GM19438 (cell line): Measurements from ENCODE around the gene CALML3.
"Not testable (repeated sequence)": the region's sequence is repeated elsewhere in the genome, so short reads cannot be mapped to it uniquely, and the experiment has no call there.

ENCODE experiments used
- ATAC-seq: cut with Tn5 transposase; IDR thresholded peaks from one replicate; pipeline ENCODE4 v1.9.1; 2021; ENCODE audit warnings: low read depth; ENCODE audit not compliant: unreplicated experiment

The CALML3 gene

DNA sequence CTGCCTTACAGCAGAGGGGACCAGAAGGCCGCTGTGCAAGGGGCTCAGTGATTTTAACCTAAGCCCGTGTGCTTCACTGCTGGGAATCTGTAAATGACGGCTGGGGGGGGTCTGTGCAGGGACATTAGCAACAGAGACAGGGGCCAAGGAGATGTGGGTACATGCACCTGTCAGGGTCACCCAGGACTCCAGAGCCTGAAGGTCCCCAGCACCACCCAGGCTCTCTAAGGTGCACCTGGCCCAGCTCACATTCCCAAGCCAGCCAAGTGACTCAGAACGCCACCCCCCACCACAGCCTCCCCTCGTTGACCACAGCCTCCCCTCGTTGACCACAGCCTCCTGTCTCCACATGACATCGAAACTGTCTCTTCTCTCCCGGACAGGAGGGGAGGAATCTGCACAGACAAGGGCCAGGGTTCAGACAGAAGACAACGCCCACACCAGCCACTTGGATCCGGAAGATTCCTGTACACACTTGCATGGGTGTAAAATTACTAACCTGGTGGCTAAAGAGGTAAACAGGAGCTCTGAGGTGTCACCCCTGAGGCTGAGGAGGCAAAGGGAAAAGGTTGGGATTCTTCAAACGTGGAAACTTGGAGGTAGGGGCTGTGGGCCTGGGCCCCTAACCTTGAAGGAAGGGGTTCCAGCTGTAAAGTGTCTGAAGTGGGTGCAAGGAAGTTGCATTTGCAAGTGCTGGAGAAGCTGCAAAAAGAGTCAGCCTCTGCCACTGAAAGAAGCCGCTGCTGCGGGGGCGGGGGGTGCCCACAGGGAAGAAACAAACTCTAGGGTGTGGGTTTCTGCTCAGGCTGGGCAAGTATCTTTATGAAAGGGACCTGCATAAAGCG lies 27.0 kb downstream of the CALML3 start:
- ATAC-seq: no peak

DNA sequence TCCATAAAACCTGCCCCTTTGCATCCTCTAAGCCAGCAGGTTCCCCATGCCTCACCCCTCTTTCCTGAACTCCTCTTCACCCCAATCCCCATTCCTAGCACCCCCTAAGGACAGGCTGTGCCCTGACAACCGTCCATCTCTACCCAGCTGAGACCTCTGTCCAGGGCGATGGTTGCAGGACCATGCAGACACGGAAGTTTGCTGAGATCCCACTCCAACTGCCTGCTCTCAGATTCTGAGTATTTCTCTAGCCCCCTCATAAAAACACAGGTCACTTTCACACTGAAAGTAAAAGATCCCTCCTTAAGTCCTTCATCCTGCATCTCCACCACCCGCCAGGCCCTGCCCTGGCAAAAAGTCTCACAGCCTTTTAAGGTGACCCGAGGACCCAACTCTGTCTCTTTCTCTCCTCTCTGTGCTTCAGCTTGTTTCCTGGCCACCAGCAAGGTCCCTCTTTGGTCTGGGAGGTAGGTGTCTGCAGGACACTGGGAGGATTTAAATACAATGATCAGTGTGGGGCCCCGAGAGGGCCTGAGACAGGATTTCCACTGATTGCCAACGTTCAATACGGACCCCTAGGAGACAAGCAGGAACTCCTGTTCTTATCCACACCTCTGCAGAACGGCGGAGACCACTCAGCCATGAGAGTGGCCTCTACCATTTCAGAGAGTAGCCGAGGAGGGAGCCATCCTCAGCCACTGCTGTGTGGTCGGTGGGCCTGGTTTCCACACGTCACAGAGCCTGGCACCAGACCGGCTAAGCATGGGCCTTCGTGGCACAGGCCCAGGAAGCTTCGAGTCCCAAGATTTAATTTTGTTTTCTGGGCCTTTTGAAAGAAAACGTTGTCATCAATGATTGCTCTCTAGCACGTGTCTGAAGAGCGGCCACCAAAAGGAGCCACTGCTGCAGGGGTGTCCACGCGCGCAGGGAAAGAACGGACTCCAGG lies 27.9 kb downstream of the CALML3 start:
- no peak for ATAC-seq

DNA sequence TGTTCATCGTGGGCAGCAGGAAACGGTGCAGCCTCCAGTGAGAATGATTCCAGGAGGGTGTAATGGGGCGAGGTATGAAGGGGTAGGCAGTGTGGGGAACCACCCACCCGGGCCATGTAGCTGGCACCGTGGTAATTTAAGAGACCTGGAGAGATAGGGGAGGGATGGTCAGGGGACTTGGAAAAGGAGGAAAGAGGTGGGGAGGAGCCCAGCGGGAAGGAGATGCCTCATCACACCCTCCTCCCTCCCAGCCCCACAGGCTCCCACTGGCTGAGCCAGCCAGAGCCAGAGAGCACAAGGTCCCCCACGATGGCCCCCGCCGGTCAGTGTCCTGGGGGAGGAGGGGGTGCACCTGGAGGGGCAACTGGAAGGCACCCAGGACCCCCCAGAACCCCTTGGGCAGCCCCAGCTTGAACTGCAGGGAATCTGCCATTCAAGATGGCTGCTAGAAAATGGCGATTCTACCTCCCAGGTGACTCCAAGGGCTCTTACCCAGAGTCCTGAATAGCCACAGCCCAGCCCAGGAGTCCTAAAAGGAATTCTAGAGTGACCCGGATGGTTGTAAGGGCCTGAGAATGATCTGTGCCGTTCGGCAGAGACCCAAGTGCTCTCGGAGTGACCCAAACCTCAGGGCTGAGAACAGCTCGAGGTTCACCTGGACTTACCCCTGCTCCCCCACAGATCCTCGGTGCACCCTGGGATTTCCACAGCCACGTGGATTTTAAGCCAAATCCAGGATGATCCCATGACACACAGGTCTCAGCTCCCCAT lies 28.8 kb downstream of the CALML3 start:
- ATAC-seq: no peak

DNA sequence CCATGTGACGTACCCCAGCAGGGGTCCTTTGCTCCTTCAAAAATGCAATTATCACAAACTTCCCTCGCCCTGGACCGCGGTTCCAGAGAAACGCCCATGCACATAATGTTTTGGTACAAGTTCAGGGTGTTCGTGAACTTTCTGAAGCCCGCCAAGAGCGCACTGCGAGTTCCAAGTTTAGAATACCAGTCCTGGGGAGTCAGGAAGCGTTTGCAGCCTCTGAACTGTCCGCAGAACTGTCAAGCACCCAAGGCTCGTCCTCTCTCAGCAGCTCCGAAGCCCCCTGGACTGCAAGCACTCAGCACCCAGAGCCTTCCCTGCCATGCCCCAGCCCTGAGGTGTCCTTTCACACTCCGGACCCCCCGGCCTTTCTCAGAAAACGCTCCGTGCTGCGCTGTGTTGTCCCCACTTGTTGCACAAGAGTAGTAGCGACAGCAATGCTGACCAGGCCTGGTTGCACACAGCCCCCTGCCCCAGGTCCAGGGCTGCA lies 30.3 kb downstream of the CALML3 start:
- ATAC-seq: no peak

DNA sequence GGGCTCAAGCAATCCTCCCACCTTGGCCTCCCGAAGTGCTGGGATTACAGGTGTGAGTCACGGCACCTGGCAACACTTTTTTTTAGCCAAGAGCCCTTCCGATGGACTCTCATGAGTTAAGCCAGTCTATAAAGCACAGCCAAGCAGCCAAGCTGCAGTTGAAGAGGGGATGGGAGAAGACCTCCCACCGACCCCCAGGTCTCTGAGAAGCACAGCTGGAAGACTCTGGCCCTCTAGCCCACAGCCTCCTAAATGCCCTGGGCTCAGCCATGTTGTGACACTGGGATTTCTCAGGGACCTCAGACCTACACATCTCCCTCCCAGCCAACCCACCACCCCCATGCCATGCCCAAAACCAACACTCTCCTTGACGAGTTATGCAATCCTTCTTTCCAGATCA lies 31.1 kb downstream of the CALML3 start:
- no peak for ATAC-seq

DNA sequence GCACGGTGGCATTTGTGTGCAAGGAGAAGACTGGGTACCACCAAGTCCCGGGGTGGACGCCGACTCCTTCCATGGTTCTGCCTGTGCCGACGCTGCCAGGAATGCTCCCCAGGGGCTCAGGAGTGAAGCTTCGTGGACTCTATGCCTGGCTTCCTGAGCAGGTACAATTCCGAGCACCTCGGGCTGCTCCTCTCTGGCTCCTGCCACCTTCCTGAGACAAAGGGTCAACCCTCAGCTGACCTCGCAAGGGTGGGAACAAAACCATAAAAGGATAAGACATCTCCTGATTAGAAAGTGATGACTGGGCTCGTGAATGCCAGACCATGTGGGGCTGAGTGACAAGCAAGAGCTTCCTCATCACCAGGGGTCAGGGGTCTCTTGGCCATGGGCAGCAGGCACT lies 31.8 kb downstream of the CALML3 start:
- no peak for ATAC-seq

DNA sequence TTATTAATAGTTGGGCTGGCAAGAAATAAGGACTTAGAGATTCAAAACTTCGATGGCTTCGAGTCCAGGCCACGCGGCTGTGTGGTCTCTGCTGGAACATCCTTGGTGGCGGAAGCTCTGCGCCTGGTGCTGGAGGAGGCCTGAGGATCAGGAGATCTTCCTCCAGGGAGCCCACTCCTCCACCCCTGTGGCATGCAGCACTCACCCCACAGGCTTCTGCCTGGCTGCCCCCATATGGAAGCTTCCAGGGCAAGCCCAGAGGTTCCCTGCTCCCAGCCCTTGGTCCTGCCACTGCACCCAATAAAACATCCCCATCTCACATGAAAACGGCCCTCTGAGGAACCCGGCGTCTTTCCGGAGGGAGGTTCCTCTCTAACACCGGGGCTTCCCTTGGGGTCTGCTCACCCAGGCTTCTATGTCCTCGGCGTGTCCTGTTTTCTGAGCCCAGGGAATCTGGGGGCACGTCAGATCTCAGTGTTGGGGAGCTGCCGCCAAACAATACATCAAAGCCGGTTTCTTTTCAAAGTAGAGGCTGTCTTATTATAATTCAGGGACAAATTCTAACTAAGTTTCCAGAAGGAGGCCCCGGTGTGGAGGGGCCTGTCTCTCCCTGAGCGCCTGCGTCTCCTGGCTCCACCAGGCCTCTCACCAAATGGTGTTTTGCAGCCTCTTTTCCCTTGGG lies 32.4 kb downstream of the CALML3 start:
- no peak for ATAC-seq

DNA sequence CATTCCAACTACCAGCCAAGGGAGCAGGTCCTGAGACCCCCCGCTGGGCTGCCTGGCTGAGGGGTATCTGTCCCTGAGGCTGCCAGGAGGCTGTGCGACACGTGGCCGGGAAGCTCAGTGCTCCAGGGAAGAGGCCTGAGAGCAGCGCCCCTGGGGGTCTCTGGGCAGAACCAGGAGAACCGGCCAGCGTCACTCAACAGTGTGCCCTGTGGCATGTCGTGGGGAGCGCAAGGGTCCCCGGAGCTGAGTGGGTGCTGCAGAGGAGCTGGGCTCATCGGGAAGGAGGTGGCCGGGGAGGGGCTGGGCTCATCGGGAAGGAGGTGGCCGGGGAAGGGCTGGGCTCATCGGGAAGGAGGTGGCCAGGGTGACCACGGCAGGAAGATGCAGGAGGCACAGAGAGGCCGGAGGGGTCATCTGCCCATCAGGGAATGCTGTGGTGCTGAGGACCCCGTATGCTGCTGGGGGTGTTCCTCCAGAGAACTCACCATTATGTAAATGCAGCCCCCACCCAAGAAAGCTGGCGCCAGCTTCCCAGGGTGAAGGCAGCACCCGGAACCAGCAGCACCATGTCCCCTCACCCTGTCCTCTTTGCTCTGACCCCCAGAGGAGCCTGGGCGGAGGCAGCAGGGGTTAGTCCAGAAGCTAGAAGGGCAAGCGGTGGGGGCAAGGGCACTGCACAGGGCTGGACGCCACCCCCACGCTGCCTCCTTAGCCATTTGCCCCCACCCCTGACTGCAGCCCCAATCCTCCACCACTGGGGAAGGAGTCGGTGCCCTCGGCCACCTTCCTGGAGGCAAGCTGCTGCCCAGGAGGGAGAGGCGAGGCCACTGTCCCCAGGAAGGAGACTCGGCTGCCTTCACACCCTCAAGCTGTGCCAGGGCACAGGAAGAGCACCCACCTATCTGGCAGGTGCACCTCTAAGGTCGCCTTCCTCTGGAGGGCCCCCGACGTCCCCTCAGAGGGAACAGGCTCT lies 33.3 kb downstream of the CALML3 start:
- no peak for ATAC-seq

DNA sequence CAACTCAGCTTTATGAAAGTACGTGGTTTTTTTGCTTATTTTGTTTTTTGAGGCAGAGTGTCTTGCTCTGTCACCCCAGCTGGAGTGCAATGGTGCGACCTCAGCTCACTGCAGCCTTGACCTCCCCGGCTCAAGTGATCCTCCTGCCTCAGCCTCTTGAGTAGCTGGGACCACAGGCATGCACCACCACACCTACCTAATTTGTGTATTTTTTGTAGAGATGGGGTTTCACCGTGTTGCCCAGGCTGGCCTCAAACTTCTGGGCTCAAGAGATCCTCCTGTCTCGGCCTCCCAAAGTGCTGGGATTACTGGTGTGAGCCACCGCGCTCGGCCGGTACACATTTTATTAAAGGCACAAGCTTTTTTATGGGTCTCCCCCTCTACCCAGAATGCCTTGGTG lies 34.3 kb downstream of the CALML3 start:
- not testable (repeated sequence) for ATAC-seq

DNA sequence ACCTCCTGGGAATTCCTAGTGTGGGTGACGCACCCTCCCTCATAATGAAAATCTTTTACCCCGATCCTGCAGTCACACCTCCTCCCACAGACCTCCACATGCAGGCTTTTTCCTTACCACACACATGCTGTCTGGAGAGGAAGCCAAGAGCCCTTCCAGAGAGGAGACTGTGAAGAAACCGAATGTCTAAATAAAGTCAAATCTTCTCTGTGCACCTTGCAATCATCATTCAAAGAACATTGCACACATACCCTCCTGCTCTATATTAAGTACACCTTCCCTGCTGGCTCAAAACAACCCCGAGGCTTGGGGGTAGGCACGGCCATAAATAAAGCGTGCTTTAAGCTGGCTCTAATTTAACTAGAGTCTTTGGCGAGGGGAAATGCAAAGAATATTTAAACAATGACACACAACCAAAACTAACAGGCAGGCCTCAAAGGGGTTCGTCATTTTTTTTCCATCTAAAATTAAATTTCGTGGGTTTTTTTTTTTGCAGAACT lies 34.9 kb downstream of the CALML3 start:
- no peak for ATAC-seq

DNA sequence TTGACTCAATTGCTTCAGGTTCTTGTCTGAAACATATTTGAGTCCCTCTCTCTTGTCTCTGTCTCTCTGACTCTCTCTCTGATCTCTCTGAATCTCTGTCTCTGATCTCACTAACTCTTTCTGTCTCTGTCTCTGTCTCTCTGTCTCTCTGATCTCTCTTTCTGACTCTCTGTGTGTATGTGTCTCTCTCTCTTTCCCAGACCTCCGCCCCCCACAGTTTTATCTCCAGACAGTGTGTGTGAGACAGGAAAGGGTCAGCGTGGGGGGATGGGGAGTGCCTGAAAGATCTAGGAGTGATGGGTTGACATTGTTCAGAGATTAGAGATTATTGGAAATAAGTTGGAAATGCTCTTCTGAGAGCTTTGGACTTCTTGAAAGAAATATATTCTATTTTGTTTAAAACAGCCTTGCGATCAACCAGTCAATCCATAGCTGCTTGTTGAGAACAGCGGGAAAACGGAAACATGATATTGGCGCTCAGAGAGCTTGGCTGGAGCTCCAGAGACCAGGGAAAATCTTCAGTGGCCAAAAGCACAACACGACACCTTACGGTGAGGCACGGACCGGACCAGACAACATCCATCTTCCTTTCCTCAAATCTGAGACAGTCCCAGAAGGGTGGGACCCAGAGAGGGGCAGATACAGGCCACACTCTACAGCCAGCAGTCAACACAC lies 35.5 kb downstream of the CALML3 start:
- ATAC-seq: no peak

DNA sequence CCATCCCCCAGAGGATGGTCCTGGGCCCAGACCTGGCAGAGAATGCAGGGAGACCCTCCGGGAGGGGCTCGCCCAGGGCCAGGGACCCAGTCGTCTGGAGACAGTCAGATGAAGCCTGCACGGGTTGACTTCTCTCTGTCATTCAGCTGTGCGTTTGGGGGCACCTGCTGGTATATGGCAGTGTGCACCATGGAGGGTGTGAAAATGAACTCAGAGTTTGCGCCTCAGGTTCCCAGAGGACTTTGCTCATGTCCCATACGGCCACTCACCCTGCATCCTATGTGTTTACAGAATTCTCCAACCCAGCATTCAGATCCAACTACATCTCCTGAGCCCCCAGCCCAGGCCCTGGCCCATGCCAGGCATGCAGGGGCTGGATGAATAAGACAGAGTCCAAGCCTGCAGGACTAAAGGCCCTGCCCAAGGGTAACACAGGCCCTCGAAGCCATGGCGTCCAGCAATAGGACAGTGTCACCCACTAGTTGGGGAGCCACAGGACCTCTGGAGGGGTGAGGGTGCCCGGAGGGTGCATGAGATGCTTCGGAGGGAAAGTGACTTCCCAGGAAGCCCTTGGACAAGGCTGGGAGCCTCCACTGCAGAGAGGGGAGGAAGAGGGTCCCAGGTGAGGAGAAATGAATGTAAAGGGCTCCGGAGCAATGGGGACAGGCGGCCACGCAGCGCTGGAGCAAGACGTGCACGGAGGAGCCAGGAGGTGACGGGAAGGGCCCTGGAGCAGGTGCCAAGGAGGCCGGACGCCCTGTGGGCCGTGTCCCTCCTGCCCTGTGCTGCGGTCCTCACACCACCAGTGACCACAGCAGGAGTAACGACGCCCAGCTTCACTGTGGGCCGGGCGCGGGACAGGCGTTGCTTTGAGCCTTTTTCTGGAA lies 36.3 kb downstream of the CALML3 start:
- ATAC-seq: no peak

DNA sequence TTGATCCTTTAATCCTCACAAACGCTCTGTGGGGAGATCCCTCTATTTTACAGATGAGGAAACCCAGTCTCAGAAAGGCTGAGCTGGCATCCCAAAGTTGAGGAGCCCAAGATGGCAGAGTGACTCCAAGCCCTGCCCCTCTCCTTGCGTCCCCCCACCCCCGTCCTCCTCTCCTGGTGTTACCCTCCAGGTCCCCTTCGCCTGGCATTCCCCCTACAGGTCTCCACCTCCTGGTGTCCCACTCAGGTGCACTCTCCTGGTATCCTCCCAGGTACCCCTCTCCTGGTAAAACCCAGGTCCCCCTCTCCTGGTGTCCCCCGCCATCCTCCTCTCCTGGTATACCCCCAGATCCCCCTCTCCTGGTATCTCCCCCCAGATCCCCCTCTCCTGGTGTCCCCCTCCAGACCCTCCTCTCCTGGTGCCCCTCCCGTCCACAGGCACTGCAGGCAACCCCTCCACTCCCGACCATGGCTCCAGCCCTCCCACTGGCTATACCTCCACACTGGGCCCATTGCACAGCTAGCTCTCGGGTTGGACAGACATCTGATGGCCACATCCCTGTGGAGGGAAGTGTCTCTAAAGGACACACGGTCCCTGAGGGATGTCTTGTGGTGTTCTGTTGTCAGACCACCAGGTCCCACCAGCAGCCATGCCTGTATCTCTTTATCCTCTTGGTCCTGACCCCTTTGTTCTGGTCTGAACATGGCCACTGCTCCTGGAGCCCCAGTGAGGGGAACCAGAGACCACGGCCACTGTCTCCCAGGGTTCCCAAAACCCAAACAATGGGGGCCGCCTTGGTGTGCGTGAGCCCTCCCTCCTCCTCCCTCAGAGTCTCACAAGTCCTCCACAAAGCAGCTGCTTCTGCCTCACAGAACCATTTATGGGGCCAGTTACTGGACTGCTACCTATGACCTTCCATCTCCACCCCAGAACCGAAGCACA lies 37.2 kb downstream of the CALML3 start:
- ATAC-seq: no peak

DNA sequence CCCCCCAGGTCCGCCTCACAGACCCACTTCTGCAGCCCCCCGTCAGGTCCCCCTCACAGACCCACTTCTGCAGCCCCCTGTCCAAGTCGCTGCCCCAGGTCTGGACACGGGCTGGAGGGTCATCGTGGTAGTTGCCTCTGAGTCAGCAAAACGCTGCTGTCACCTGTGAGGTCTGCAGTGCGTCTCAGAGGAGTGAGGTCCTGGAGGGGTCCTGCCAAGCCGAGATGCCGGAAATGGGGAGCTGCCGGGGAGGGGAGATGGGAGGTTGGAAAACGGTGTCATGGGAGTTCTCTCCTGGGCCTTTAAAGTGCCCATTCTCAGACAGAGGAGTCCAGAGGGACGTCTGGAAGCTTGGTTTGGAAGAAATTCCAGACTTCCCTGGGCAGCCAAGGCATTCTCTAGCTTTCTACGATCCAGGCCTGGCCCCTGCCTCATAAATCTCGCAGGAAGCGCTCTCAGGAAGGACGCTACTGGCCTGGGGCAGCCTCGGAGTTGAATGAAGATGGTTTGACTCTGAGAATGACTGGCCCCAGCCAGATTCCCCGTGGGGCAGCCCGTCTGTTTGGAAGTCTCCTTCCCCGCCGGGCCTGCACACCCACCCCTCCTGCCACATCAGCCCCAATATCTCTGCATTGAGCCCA lies 38.7 kb downstream of the CALML3 start:
- ATAC-seq: no peak

DNA sequence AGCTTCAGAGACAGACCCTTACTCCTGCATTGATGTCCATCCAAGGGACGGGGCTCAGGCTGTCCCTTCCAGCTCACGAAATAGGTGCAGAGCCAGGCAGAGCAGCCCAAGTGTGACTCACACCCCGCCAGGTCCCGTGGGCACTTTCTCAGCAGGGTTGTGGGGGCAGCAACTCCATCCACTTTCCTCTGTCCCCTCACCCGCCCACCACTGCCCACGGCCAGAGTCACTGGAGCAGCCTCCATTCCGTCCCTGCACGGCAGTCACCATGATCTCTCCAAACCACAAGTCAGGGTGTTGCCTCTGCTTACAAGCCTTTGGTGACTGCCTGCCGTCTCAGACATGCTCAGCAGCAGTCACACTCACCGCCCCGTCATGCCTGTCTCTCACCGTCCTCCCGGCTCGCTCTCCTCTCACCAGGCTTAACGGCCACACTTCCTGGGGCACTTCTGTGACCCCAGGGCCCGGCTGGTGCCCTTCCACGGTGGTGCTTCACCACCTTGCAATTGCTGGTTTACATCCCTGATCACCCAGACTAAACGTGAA lies 39.3 kb downstream of the CALML3 start:
- no peak for ATAC-seq
